ENCODE measurements around the gene IGSF22.

The IGSF22 gene

DNA sequence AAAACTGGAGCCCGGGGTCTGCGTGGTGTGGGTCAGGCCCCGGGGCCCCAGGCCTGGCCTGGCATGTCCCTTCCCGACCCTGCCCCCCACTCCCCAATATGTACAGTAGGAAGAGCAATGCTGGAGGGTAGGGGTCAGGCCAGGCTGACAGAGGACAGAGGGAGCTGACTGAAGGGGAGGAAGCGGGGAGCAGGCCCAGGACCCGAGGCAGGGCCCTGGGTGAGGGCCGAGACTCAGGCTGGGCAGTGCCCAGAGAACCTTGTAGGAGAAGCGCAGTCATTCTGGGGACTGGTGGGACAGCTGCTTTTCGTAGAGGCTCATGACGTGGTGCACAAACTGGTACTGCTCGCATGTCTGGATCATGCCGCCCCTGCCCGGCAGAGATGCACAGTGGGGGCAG is 2.7 kb upstream of the IGSF22 start:
- Histone ChIP-seq H3K27ac (no peak overlapping the region), H3K9me3 (ENCODE audit: severe bottlenecking) (no peaks in the 10 kb centered on the region), H3K36me3 (no peaks in the 10 kb centered on the region), H3K4me3 (ENCODE audit: low read depth, low read length) (no peak overlapping the region), H3K27me3 (ENCODE audit: insufficient read depth, low read depth, severe bottlenecking) (no peaks in the 10 kb centered on the region)
- TF ChIP-seq CTCF (IDR thresholded peaks at IDR 0.05; ENCODE audit: low read depth, low read length), result no peak
- DNase-seq, result no peak

DNA sequence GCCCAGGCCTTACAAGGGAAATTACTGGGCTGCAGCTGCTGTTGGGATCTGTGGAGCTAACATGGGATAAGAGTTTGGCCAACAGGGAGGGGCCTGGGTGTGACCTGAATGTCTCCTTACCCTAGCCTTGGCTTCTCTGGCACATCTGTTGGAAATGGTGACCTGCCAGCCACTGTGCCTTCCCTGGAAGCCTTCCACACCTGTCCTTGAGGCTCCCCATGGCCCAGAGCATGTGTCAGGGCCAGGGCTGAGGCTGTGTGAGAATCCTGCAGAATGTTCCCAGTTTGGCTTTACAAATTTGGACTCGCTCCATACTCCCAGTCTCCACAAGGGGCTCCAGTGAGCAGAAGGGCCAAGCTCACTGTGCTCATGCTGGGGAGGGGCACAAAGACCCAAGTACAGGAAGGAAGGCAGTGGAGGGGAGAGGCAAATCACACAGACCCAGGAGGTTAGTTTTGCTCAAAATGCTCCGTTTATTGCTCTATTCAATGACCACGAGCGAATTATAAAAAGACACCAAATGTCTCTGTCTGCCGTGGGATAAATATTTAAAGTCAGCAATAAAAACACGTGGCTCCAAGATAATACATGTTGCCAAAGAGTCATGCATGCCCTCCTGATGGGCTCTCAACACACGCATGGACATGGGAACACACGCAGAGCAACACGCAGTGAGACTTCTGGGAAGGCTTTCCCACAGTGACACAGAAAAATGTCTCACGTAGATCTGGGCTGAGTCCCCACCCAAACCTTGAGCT is 1.7 kb upstream of the IGSF22 start:
- H3K36me3 ChIP-seq, result no peaks in the 10 kb centered on the region

DNA sequence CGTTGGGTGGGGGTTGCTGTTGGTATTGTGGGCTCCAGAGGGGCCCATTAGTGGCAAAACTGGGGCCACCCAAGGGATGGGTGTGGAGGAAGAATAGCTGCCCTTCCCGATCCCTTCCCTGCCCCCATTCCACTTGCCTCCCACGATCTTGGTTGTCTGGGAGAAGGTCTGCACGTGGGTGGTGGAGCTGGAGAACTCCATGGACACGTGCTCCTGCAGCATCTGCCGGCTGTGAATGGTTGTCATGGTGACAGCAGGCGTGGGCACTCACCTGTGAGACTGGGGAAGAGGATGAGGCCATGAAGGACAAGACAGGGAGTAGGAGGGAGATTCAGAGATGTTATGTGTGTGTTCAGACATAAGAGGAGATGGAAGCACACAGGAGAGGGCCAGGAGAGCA is 2.0 kb downstream of the IGSF22 start:
- no peak for TF ChIP-seq CTCF (IDR thresholded peaks at IDR 0.05; ENCODE audit: low read depth, low read length)
- H3K27ac ChIP-seq, result peak overlapping the region; percentile 72

More for the DNA sequence above, 1.7 kb upstream of the IGSF22 start:
- Histone ChIP-seq H3K27me3 (ENCODE audit: insufficient read depth, low read depth, severe bottlenecking) (no peaks in the 10 kb centered on the region), H3K9me3 (ENCODE audit: severe bottlenecking) (no peaks in the 10 kb centered on the region), H3K27ac (no peak overlapping the region), H3K4me3 (ENCODE audit: low read depth, low read length) (no peak overlapping the region)
- TF ChIP-seq CTCF (IDR thresholded peaks at IDR 0.05; ENCODE audit: low read depth, low read length), result peak; percentile 87
- DNase-seq, result peak; percentile 67

GRCh38 chr11:18722293-18722637 is 3.7 kb downstream of the IGSF22 start:
- no peaks in the 10 kb centered on the region for H3K27me3 ChIP-seq (ENCODE audit: insufficient read depth, low read depth, severe bottlenecking)
- no peak overlapping the region; the same call in 1 of the 2 replicates for H3K4me3 ChIP-seq (ENCODE audit: low read depth, low read length)
- no peak for DNase-seq
- no peak overlapping the region for H3K27ac ChIP-seq
- TF ChIP-seq CTCF (IDR thresholded peaks at IDR 0.05; ENCODE audit: low read depth, low read length), result no peak
- no peaks in the 10 kb centered on the region for H3K36me3 ChIP-seq
- no peaks in the 10 kb centered on the region for H3K9me3 ChIP-seq (ENCODE audit: severe bottlenecking)

More for the DNA sequence above, 2.0 kb downstream of the IGSF22 start:
- Histone ChIP-seq H3K9me3 (ENCODE audit: severe bottlenecking) (no peaks in the 10 kb centered on the region), H3K36me3 (no peaks in the 10 kb centered on the region), H3K27me3 (ENCODE audit: insufficient read depth, low read depth, severe bottlenecking) (no peaks in the 10 kb centered on the region), H3K4me3 (ENCODE audit: low read depth, low read length) (no peak overlapping the region)
- peak; percentile 60 for DNase-seq

DNA sequence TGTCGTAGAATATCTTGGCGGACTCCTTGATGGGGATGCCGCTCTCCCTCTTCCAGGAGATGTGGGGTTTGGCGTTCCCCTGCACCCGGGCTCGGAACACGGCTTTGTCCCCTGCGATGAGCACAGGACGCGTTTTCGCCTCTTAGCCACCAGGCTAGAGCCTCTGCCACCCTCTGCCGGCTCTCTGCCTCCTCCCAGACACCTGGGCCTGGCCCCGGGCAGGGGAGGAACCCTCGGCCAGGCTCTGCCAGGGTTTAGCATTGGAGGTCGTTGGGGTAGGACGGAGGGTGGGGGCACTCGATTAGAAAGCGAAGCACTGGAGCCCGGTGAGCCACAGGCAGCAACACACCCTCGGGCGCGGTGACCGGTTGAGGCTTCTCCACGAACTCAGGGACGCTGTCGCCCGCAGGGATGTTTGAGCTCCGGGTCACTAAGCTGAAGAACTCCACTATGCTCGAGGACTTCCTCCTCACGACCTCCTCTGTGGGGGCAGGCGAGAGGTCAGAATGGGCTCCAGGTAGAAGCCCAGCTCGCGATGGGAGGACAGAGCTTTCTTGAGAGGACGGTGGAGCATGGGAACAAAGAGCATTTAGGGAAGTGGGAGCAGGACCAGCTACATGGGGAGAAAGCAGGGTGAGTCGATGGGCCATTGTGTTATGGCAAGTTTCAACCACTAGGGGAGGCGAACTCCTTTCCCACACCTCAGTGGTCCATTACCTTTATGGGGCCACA is 4.3 kb downstream of the IGSF22 start:
- no peaks in the 10 kb centered on the region for H3K36me3 ChIP-seq
- H3K4me3 ChIP-seq (ENCODE audit: low read depth, low read length), result peak overlapping the region; percentile 57
- DNase-seq, result peak; percentile 51
- H3K27ac ChIP-seq, result peak overlapping the region; percentile 64
- no peaks in the 10 kb centered on the region for H3K9me3 ChIP-seq (ENCODE audit: severe bottlenecking)
- TF ChIP-seq CTCF (IDR thresholded peaks at IDR 0.05; ENCODE audit: low read depth, low read length), result peak; percentile 87
- no peaks in the 10 kb centered on the region for H3K27me3 ChIP-seq (ENCODE audit: insufficient read depth, low read depth, severe bottlenecking)

Measured in WERI-Rb-1 (cell line).